BJ (cell line): ENCODE results near the gene SLC27A4. TPM values are rescaled to one million over a fixed set of nuclear protein-coding genes. Genes with fewer than 3 reads are reported as not detected.

ENCODE experiments used
- CTCF ChIA-PET: fragments of 350-600 bp; formaldehyde crosslinking; extraction: SDS; loops from one replicate; lab custom pipeline; 2021; ENCODE audit warnings: antibody characterized with exemption, inconsistent platforms; lab: Yijun Ruan, JAX
- POLR2A ChIA-PET: fragments of 300-600 bp; sonication (Branson Sonifier 250); formaldehyde crosslinking; extraction: SDS; loops from one replicate; lab custom pipeline; 2021; ENCODE audit warnings: antibody characterized with exemption; lab: Charles Lee
- DNase-seq: peaks from one replicate; pipeline ENCODE4 v3.0.0-alpha.2; 2011; ENCODE audit warnings: low read depth
- H3K27me3 ChIP-seq: 2 replicates; pipeline ENCODE4 v1.6.0; 2011; ENCODE audit warnings: low read length; ENCODE audit not compliant: control insufficient read depth, insufficient read depth
- H3K36me3 ChIP-seq: 2 replicates; pipeline ENCODE4 v1.5.1; 2011; ENCODE audit warnings: low read length; ENCODE audit not compliant: control insufficient read depth, insufficient read depth
- H3K4me3 ChIP-seq: 2 replicates; pipeline ENCODE4 v1.5.1; 2011; ENCODE audit warnings: low read depth, mild to moderate bottlenecking, control low read depth, low read length
- polyA plus RNA-seq: library from polyadenylated mRNA; depleted of rRNA; stranded (reverse); fragments of >200 nt; gene quantifications from 2 replicates; pipeline ENCODE4 v1.2.3, GENCODE V29; 2011
- TF ChIP-seq, protein P1 (sequence below): IDR thresholded peaks from 2 replicates; pipeline ENCODE4 v1.5.1; 2011; ENCODE audit warnings: low read depth, mild to moderate bottlenecking, control low read depth, inconsistent platforms, low read length, moderate library complexity; ENCODE audit not compliant: insufficient read depth

Gene SLC27A4
- polyA plus RNA-seq, 1 experiment: 15.2 TPM

DNA sequence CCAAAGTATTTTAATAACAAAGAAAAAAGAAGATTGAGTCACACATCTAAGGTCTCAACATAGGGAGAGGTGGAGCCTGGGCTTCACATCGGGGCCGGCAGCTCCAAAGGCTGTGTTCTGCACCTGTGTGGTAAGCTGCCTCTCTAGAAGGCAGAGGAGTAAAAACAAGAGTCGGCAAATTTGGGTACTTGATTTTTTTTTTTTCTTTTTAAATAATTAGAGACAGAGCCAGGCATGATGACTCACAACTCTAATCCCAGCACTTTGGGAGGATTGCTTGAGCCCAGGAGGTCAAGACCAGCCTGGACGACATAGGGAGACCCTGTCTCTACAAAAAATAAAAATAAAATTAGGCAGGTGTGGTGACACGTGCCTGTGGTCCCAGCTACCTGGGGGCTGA is 35.5 kb downstream of the SLC27A4 start:
- TF ChIP-seq, protein P1, sequence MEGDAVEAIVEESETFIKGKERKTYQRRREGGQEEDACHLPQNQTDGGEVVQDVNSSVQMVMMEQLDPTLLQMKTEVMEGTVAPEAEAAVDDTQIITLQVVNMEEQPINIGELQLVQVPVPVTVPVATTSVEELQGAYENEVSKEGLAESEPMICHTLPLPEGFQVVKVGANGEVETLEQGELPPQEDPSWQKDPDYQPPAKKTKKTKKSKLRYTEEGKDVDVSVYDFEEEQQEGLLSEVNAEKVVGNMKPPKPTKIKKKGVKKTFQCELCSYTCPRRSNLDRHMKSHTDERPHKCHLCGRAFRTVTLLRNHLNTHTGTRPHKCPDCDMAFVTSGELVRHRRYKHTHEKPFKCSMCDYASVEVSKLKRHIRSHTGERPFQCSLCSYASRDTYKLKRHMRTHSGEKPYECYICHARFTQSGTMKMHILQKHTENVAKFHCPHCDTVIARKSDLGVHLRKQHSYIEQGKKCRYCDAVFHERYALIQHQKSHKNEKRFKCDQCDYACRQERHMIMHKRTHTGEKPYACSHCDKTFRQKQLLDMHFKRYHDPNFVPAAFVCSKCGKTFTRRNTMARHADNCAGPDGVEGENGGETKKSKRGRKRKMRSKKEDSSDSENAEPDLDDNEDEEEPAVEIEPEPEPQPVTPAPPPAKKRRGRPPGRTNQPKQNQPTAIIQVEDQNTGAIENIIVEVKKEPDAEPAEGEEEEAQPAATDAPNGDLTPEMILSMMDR: no peak
- ChIA-PET CTCF (interaction anchor here (1.1 kb wide), 1 partner anchor 14 kb away, joined by 3 read pairs; no protein-coding TSS in a partner anchor), POLR2A (no interaction called here)
- DNase-seq: no peak
- H3K27me3 ChIP-seq: no peaks in the 10 kb centered on the region
- peaks cover 9% of the 10 kb centered on the region for H3K36me3 ChIP-seq
- H3K4me3 ChIP-seq: no peak overlapping the region

DNA sequence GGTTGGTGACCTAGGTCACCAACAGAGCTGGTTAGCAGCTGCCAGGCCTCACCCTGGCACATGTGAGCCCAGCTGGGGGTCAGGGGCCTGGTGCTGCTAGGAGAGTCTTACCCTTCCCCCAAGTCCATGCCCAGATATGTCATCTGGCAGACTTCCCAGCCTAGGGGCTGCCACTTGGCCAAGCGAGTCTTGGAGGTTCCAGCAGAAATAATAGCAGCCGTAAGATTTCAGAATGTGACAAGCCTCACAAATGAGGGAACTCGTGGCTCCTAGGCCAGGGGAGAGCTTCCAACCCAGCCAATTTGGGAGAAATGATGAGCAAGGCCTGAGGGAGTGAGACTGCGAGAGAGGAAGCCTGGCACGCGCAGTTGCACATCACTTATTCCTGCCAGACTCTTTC is 41.9 kb downstream of the SLC27A4 start:
- no peak overlapping the region for H3K4me3 ChIP-seq
- CTCF ChIA-PET: interaction anchor here (0.7 to 1.7 kb wide), 3 partner anchors 21 to 47 kb away, joined by 3 to 5 read pairs (median 3); no protein-coding TSS in a partner anchor
- no peak for DNase-seq
- no peaks in the 10 kb centered on the region for H3K27me3 ChIP-seq
- TF ChIP-seq, protein P1: no peak
- POLR2A ChIA-PET: no interaction called here
- H3K36me3 ChIP-seq: peaks cover 18% of the 10 kb centered on the region

DNA sequence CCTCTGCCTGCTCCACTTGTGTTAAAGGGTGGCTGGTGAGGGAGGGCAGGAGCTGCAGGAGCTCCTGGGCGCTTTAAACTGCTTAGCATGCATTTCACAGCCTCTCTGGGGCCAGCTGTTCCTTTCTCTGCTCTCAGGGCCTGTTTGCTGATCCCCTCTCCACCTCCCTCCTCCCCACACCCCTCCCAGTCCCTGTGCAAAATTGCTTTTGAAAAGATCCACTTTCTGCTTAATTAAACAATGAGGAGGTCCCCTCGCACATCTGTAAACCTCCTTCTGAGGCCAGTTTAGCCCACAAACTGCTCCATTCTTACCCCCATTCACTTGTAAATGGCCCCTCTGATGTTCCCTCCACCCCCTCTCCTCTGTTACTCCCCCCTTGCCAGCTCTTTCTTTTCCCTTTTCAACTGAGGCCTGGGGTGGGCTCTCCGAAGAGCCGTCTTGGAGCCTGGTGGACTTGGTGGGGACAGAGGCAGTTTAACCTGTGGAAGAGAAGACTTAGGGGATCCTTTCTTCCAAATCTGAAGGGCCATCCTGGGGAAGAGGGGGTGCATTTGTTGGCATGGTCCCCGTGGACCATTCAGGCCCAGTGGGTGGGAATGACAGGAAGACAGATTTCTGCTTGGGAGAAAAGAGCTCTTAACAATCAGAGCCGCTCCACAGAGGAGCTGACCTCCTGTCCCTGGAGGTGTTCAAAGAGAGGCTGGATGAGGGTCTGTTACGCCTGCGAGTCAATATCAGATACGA is 42.9 kb downstream of the SLC27A4 start:
- TF ChIP-seq, protein P1: no peak
- Histone ChIP-seq H3K4me3 (no peak overlapping the region), H3K27me3 (no peaks in the 10 kb centered on the region), H3K36me3 (peaks cover 23% of the 10 kb centered on the region)
- ChIA-PET CTCF (interaction anchor here (1.3 to 1.4 kb wide), 2 partner anchors 36 to 38 kb away, joined by 3 to 6 read pairs; no protein-coding TSS in a partner anchor), POLR2A (interaction anchor here (0.5 kb wide), 1 partner anchor 328 kb away, joined by 5 read pairs; no protein-coding TSS in a partner anchor)
- no peak for DNase-seq

DNA sequence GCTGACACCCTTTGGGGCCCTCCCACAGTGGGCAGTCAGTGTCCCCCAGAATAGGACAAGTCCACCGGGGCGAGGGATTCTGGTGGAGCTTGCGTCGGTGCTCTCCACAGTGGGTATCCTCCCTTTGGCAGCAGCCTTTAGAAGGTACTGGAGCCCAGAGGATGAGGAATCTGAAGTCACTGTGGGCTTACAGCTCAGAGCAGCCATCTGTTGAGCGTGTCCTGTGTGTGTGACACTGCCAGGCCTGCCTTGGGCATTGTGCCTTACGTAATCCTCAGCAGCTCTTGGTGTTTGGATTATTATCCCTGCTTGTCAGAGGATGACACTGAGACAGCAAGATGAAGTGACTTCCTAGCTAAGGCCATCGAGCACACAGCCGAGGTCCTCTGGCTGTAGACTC is 43.5 kb downstream of the SLC27A4 start:
- TF ChIP-seq, protein P1: no peak
- no peak for DNase-seq
- POLR2A ChIA-PET: no interaction called here
- CTCF ChIA-PET: interaction anchor here (0.7 to 1.7 kb wide), 4 partner anchors 18 to 39 kb away, joined by 3 to 8 read pairs (median 4); no protein-coding TSS in a partner anchor
- Histone ChIP-seq H3K27me3 (no peaks in the 10 kb centered on the region), H3K4me3 (no peak overlapping the region), H3K36me3 (peaks cover 29% of the 10 kb centered on the region)

DNA sequence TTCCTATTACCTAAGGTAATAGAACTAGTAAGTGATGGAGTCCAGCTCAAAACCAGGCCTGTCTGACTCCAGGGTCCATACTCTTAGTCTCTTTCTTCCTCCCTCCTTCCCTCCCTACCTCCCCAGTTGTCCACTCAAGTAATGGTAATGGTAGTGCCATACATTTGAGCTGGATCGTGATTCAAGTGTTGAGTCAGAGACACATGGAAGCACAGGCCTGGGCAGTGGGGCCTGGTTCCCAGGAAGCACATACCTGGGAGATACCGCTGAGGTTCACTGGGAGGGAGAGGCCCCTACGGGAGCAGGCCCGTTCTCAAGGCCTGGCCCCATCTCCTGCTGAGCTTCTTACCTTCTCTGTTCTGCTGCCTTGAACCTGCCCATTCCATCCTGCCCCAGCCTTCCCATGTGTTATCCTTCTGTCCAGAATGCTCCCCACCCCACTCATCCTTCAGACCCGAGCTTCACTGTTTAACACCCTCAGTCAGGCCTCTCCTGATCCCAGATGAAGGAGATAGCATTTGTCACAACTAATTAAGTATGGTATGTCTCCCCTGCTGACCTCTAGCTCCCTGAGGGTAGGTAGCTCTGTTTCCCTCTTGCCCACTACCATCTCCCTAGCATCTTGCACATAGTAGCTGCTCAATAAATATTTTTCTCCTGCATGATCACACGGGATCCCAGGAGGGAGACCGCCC is 44.6 kb downstream of the SLC27A4 start:
- no peak for DNase-seq

More for the DNA sequence above, 44.6 kb downstream of the SLC27A4 start:
- Histone ChIP-seq H3K36me3 (peaks cover 36% of the 10 kb centered on the region), H3K4me3 (no peak overlapping the region), H3K27me3 (no peaks in the 10 kb centered on the region)
- TF ChIP-seq, protein P1: no peak
- CTCF ChIA-PET: interaction anchor here (1.0 to 1.7 kb wide), 3 partner anchors 23 to 40 kb away, joined by 3 to 8 read pairs (median 4); no protein-coding TSS in a partner anchor
- POLR2A ChIA-PET: no interaction called here
